ENCODE measurements around the gene NFATC3. TPM values are rescaled to one million over a fixed set of nuclear protein-coding genes. Genes with fewer than 3 reads are reported as not detected.

The NFATC3 gene
- total and polyA plus RNA-seq, 12 donors = 6.3 to 32.9 (median 23.4) TPM

GRCh38 chr16:68231384-68232136 lies 146.4 kb downstream of the NFATC3 start:
- no peak for TF ChIP-seq CTCF (IDR thresholded peaks at IDR 0.05)
- H3K4me3 ChIP-seq = no peak overlapping the region
- no peak overlapping the region for H3K27ac ChIP-seq
- ATAC-seq (no peak), DNase-seq (no peak)
- intact Hi-C loops (cut with DNase I) = loop anchor here in 5 of 10 donors (5.0 to 10.0 kb wide), 4 partner anchors 147 to 414 kb away; partner anchors contain the start of genes DPEP2 (in 2 of the 5) and NFATC3 (in 1 of the 5)
- peaks cover 0 to 36% (median 0%) of the 10 kb centered on the region in 9 donors for H3K36me3 ChIP-seq
- H3K4me1 ChIP-seq = peaks cover 4 to 43% (median 34%) of the 10 kb centered on the region in 9 donors
- peaks cover 0 to 12% (median 0%) of the 10 kb centered on the region in 7 donors for H3K27me3 ChIP-seq
- WGBS, 2 donors = 92% methylated on average over 26 of the region's 26 CpGs
- H3K9me3 ChIP-seq = no peaks in the 10 kb centered on the region

GRCh38 chr16:68232335-68232734 lies 147.2 kb downstream of the NFATC3 start:
- no peak overlapping the region for H3K4me3 ChIP-seq
- no peak for ATAC-seq
- no peaks in the 10 kb centered on the region for H3K9me3 ChIP-seq
- intact Hi-C loops (cut with DNase I) = loop anchor here in 5 of 10 donors (5.0 to 10.0 kb wide), 4 partner anchors 148 to 415 kb away; partner anchors contain the start of genes DPEP2 (in 2 of the 5) and NFATC3 (in 1 of the 5)
- no peak for TF ChIP-seq CTCF (IDR thresholded peaks at IDR 0.05)
- H3K27me3 ChIP-seq = peaks cover 0 to 16% (median 0%) of the 10 kb centered on the region in 7 donors
- DNase-seq = no peak
- H3K27ac ChIP-seq = no peak overlapping the region
- H3K36me3 ChIP-seq = peaks cover 0 to 33% (median 0%) of the 10 kb centered on the region in 9 donors
- peaks cover 9 to 45% (median 35%) of the 10 kb centered on the region in 9 donors for H3K4me1 ChIP-seq
- 83 to 85% methylated on average over 16 of the region's 16 CpGs for WGBS, 2 donors

- WGBS, 2 donors = 82 to 86% methylated on average over 5 of the region's 5 CpGs
- intact Hi-C loops (cut with DNase I) = loop anchor here in 5 of 10 donors (5.0 to 10.0 kb wide), 4 partner anchors 148 to 416 kb away; partner anchors contain the start of genes DPEP2 (in 2 of the 5) and NFATC3 (in 1 of the 5)
- H3K9me3 ChIP-seq = no peaks in the 10 kb centered on the region
- no peak overlapping the region for H3K27ac ChIP-seq
- no peak overlapping the region for H3K4me3 ChIP-seq
- no peak for TF ChIP-seq CTCF (IDR thresholded peaks at IDR 0.05)
- peaks cover 0 to 30% (median 0%) of the 10 kb centered on the region in 9 donors for H3K36me3 ChIP-seq
- peaks cover 12 to 45% (median 31%) of the 10 kb centered on the region in 9 donors for H3K4me1 ChIP-seq
- ATAC-seq (no peak), DNase-seq (no peak)
- H3K27me3 ChIP-seq = peaks cover 0 to 16% (median 0%) of the 10 kb centered on the region in 7 donors
Measured at GRCh38 chr16:68233085-68233834, 148.1 kb downstream of the NFATC3 start.

GRCh38 chr16:68233835-68234187 lies 148.6 kb downstream of the NFATC3 start:
- no peak for TF ChIP-seq CTCF (IDR thresholded peaks at IDR 0.05)
- ATAC-seq (no peak), DNase-seq (no peak)
- Histone ChIP-seq H3K36me3 (peaks cover 0 to 25% (median 0%) of the 10 kb centered on the region in 9 donors), H3K9me3 (no peaks in the 10 kb centered on the region), H3K27me3 (peaks cover 0 to 16% (median 0%) of the 10 kb centered on the region in 7 donors), H3K4me1 (peaks cover 12 to 46% (median 29%) of the 10 kb centered on the region in 9 donors), H3K27ac (no peak overlapping the region), H3K4me3 (no peak overlapping the region)
- intact Hi-C loops (cut with DNase I) = loop anchor here in 5 of 10 donors (5.0 to 10.0 kb wide), 4 partner anchors 149 to 417 kb away; partner anchors contain the start of genes DPEP2 (in 2 of the 5) and NFATC3 (in 1 of the 5)
- WGBS, 2 donors = 80 to 86% methylated on average over 8 of the region's 8 CpGs

All from heart right ventricle (tissue), 16 donors.